H1 (cell line): Measurements from ENCODE around the gene MSS51. TPM values are rescaled to one million over a fixed set of nuclear protein-coding genes. Genes with fewer than 3 reads are reported as not detected.

Source experiments
- BACH1 ChIP-seq: IDR thresholded peaks from 2 replicates; pipeline ENCODE4 v1.6.1; 2012; ENCODE audit warnings: low read length, improper control_type of control experiment
- HDAC2 ChIP-seq, 2 experiments: fragments of 300-600 bp in 1 of 2; sonication (generic) in 1 of 2; IDR thresholded peaks; 2 replicates each; pipeline ENCODE4 v1.6.1; 2011 to 2012; ENCODE audit warnings: low read depth in 2 of 2, low read length in 2 of 2, mild to moderate bottlenecking in 2 of 2, moderate library complexity in 2 of 2, borderline replicate concordance in 1 of 2, inconsistent platforms in 1 of 2
- RXRA ChIP-seq: IDR thresholded peaks from 2 replicates; pipeline ENCODE4 v1.6.1; 2011; ENCODE audit warnings: low read depth, mild to moderate bottlenecking, low read length, moderate library complexity; ENCODE audit not compliant: insufficient read depth
- TEAD4 ChIP-seq: IDR thresholded peaks from 2 replicates; pipeline ENCODE4 v1.6.1; 2012; ENCODE audit warnings: low read depth, low read length, inconsistent platforms, mixed read lengths
- polyA plus RNA-seq, 7 experiments: library from polyadenylated mRNA; depleted of rRNA in 3 of 7; stranded (reverse) in 5 of 7; unstranded in 2 of 7; fragments of >200 nt in 5 of 7; fragments of 200-250 nt in 2 of 7; gene quantifications; 1 replicate in 5 of 7; 2 replicates in 1 of 7; 4 replicates in 1 of 7; pipeline versions ENCODE4 v1.2.1 to v1.2.3, GENCODE V29; 2011 to 2013; ENCODE audit warnings: missing spikeins in 2 of 7, mixed read lengths in 2 of 7
- total RNA-seq: library from RNA; stranded (reverse); fragmentation: NEBNext Ultra II Directional; extraction: Animal tissue kit (Norgen Biotek cat#: 25700); gene quantifications from 2 replicates; pipeline ENCODE4 v1.2.1, GENCODE V29; 2021
- TF ChIP-seq, protein P1 (sequence below): fragments of 300-600 bp; sonication (generic); IDR thresholded peaks from 2 replicates; pipeline ENCODE4 v1.7.1; 2012; ENCODE audit warnings: low read length, moderate library complexity, mild to moderate bottlenecking, inconsistent platforms; ENCODE audit not compliant: insufficient replicate concordance

The MSS51 gene
- total and polyA plus RNA-seq, 2 of the 8 experiments (the other 6 are each of a cell fraction or from before 2014, with no cell fraction given): 1.5 to 1.7 TPM

DNA sequence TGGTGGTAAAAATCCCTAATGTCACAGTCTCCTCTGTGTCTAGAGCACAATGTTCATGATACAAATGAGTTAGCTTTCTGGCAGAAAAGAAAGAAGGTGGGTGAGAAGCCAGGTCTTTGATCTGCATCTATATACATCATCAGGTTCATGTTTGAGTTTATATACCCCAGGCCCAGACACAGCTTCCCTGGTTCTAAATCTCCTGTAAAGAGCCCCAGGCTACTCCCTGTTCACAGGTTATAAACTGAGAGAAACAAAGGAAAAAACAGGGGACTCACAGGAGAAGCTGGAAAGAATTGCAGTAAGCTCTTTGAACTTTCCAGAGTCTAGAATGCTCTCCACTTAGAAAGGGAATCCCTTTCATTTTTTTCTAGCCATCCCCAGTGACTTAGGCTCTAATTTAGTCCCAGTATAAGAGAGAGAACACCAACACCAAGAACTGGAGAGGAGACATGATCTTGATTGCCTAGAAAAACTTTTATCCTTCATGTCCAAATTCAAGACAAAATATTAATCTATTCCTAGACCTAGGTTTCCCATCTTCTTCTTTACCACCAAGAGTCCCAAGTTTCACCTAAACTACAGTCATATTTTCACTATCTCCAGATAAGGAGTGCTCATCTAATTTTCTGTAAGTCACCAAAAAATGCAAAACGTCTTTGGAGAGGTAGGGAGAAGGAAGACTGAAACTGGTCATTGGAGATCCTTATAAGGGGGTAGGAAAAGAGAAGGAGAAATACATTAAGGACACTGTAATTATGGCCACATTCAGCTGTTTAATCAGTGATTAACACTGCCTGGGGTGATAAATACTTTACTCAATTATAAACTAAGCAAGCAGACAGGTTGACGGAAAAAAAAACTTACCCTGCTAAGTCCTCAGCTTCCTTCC lies 469 bp downstream of the MSS51 start (continued):
- no peak for TF ChIP-seq BACH1
- no peak for TF ChIP-seq TEAD4
- no peak for TF ChIP-seq RXRA
- TF ChIP-seq, protein P1, sequence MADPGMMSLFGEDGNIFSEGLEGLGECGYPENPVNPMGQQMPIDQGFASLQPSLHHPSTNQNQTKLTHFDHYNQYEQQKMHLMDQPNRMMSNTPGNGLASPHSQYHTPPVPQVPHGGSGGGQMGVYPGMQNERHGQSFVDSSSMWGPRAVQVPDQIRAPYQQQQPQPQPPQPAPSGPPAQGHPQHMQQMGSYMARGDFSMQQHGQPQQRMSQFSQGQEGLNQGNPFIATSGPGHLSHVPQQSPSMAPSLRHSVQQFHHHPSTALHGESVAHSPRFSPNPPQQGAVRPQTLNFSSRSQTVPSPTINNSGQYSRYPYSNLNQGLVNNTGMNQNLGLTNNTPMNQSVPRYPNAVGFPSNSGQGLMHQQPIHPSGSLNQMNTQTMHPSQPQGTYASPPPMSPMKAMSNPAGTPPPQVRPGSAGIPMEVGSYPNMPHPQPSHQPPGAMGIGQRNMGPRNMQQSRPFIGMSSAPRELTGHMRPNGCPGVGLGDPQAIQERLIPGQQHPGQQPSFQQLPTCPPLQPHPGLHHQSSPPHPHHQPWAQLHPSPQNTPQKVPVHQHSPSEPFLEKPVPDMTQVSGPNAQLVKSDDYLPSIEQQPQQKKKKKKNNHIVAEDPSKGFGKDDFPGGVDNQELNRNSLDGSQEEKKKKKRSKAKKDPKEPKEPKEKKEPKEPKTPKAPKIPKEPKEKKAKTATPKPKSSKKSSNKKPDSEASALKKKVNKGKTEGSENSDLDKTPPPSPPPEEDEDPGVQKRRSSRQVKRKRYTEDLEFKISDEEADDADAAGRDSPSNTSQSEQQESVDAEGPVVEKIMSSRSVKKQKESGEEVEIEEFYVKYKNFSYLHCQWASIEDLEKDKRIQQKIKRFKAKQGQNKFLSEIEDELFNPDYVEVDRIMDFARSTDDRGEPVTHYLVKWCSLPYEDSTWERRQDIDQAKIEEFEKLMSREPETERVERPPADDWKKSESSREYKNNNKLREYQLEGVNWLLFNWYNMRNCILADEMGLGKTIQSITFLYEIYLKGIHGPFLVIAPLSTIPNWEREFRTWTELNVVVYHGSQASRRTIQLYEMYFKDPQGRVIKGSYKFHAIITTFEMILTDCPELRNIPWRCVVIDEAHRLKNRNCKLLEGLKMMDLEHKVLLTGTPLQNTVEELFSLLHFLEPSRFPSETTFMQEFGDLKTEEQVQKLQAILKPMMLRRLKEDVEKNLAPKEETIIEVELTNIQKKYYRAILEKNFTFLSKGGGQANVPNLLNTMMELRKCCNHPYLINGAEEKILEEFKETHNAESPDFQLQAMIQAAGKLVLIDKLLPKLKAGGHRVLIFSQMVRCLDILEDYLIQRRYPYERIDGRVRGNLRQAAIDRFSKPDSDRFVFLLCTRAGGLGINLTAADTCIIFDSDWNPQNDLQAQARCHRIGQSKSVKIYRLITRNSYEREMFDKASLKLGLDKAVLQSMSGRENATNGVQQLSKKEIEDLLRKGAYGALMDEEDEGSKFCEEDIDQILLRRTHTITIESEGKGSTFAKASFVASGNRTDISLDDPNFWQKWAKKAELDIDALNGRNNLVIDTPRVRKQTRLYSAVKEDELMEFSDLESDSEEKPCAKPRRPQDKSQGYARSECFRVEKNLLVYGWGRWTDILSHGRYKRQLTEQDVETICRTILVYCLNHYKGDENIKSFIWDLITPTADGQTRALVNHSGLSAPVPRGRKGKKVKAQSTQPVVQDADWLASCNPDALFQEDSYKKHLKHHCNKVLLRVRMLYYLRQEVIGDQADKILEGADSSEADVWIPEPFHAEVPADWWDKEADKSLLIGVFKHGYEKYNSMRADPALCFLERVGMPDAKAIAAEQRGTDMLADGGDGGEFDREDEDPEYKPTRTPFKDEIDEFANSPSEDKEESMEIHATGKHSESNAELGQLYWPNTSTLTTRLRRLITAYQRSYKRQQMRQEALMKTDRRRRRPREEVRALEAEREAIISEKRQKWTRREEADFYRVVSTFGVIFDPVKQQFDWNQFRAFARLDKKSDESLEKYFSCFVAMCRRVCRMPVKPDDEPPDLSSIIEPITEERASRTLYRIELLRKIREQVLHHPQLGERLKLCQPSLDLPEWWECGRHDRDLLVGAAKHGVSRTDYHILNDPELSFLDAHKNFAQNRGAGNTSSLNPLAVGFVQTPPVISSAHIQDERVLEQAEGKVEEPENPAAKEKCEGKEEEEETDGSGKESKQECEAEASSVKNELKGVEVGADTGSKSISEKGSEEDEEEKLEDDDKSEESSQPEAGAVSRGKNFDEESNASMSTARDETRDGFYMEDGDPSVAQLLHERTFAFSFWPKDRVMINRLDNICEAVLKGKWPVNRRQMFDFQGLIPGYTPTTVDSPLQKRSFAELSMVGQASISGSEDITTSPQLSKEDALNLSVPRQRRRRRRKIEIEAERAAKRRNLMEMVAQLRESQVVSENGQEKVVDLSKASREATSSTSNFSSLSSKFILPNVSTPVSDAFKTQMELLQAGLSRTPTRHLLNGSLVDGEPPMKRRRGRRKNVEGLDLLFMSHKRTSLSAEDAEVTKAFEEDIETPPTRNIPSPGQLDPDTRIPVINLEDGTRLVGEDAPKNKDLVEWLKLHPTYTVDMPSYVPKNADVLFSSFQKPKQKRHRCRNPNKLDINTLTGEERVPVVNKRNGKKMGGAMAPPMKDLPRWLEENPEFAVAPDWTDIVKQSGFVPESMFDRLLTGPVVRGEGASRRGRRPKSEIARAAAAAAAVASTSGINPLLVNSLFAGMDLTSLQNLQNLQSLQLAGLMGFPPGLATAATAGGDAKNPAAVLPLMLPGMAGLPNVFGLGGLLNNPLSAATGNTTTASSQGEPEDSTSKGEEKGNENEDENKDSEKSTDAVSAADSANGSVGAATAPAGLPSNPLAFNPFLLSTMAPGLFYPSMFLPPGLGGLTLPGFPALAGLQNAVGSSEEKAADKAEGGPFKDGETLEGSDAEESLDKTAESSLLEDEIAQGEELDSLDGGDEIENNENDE: no peak
- no peak for TF ChIP-seq HDAC2 (IDR thresholded peaks at IDR 0.05; ENCODE audit: borderline replicate concordance in 1 of 2, low read depth in 2 of 2, low read length in 2 of 2)
